Middle frontal gyrus (tissue), 1 donor: ENCODE data around the gene ARMC7.
A peak's percentile ranks its signal among the peaks of the same experiment; 100 is the strongest.
"Not testable (repeated sequence)": the region's sequence is repeated elsewhere in the genome, so short reads cannot be mapped to it uniquely, and the experiment has no call there.

Experiments used
- DNase-seq: peaks from one replicate; pipeline ENCODE4 v3.0.0-alpha.2; 2015; ENCODE audit warnings: low spot score; ENCODE audit errors: extremely low spot score

ARMC7 gene

GRCh38 chr17:75128694-75129505 is 19.1 kb downstream of the ARMC7 start:
- no peak for DNase-seq

DNA sequence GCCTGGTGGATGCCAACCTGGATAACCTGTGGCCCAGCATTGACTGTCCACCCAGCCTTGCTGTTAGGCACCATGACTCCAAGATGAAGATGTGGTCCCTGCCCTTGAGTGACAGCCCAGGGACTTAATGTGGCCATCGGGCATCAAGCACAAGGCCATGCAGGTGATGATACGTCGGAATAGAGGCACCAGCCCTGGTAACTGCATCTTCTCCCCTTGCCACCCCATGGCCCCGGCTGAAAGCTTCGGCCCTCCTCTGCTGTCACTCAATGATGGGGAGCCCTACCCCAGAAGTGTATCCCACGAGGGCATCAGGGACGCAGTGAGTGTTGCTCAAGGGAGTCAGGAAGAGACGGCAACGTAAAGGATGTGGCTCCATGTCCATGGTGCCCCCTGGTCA is 19.8 kb downstream of the ARMC7 start:
- no peak for DNase-seq

DNA sequence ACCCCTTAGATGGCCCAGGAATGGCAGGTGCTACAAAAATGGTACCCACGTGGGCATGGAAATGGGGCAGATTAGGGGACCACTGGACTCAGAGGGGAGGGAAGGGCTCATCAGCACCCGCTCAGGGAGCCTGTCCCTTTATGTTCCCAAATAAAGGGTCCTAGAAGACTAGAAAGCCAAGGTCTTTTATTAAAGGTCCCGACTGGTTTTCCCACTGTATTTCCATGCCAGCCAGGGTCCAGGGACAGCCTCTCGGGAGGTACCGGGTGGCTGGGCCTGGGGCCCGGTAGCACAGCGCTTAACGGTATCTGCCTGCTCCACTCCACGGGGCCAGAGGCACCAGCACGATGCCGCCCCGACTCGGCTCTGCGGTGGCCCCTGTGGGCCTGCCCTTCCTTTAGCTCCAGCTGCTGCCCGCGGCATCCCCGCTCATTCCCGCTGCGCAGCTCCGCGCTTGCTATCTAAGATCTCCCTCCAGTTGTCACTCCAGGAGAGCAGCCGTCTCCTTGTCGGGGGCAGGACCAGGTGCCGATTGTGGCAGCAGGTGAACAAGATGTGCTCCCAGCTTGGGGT is 20.4 kb downstream of the ARMC7 start:
- no peak for DNase-seq

DNA sequence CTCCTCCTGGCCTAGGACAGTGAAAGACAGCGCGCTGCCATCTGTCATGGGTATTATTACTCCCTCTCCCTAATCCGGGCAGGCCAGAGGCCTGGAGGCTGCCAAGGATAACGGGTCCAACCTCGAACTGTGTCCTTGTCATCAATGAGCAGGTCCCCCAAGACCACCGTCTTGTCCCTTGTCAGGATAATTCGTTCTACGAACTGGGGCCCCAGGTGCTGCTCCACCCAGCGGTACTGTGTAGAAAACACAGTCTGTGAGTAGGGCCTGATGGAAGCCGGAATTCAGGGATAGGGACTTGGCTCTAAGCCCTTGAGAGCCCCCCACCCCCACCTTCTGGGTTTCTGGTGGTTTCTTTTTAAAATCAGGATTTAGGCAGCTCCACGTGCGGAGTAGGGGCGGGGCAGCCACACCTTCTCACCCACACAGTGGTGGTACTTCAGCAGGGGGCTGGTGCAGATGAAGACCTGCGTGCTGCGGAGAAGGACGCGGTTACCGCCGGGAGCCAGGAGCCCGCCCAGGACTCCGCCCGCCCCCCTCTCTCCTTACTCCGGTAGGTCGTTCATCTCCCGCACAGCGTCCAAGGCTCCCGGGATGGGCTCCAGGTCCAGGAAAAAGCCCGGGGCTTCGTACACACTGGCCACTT is 21.0 kb downstream of the ARMC7 start:
- DNase-seq, result no peak

DNA sequence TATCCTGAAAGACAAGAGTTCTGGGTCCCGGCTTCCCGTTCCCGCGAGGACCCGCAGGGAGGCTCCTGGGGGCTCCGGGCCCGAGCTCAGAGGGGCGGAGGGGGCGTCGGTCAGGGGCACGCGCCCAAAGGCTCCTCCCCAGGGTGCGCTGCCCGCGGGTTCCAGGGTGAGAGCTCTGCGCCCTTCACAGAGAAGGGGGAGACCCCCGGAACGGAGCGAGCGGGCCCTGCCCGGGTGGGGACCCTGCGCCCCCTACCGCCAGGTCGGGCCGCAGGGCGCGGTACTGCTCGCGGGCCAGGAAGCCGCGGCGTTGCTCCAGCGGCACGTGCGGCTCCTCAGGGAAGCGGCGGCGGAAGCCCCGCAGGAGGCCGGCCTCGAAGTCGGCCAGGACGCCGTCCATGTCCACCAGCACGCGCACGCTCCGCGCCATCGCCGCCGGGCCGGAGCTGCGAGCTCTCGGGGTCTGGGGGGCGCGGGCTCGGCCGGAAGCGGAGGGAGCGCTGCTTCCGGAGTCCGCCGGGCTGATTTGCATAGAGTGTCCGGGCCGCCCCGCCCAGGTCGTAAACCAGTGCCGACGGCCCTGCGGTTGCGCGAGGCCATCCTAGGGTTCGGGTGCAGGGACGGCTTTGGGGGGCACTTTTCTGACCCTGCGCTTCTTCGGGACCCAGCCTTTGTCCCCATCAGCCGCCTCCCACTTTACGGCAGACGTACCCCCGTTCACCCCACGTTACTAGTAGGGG is 21.7 kb downstream of the ARMC7 start, which contains the start of gene NT5C:
Gene NT5C, minus strand, starts transcription at position 465 of the 740 bp plus-strand sequence. Its CDS starts 35 bp downstream, at position 430.
- peak; percentile 40 for DNase-seq

DNA sequence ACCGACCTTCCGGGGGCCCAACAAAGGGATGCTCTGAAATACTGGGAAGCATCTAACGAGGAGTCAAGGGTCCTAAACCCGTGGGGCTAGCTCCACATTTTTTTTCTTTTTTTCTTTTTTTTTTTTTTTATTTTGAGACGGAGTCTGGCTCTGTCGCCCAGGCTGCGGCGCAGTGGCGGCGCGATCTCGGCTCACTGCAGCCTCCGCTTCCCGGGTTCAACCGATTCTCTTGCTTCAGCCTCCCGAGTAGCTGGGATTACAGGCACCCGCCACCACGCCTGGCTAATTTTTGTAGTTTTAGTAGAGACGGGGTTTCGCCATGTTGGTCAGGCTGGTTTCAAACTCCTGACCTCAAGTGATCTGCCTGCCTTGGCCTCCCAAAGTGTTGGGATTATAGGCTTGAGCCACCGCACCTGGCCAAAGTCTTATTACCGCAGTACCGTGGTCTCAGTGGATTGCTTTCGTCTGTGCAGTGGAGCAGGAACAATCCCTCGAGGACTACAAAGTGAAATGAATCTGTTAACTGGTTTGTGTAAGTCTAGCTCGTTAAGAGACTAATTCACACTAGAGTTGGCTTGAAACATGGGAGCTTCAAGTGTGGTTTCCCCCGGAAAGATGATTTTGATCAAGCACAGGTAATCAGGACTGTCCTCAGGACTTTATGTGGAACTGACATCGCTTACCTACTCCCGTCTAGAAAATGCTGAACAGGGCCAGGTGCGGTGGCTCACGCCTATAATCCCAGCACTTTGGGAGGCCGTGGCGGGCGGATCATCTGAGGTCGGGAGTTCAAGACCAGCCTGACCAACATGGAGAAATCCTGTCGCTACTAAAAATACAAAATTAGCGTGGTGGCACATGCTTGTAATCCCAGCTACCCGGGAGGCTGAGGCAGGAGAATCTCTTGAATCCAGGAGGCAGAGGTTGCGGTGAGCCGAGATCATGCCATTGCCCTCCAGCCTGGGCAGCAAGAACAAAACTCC is 22.5 kb downstream of the ARMC7 start:
- DNase-seq, result not testable (repeated sequence)

DNA sequence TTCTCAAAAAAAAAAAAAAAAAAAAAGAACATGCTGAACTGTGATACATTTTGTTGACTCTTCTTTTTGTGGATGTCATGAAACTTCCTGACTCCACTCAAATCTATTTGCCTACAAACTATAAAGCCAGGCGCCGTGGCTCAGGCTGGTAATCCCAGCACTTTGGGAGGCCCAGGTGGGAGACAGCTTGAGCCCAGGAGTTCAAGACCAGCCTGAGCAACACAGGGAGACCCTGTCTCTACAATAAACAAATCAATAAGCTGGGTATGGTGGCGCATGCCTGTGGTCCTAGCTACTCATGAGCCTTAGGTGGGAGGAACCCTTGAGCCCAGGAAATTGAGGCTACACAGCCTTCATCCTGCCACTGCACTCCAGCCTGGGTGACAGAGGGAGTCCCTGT is 23.2 kb downstream of the ARMC7 start:
- no peak for DNase-seq

DNA sequence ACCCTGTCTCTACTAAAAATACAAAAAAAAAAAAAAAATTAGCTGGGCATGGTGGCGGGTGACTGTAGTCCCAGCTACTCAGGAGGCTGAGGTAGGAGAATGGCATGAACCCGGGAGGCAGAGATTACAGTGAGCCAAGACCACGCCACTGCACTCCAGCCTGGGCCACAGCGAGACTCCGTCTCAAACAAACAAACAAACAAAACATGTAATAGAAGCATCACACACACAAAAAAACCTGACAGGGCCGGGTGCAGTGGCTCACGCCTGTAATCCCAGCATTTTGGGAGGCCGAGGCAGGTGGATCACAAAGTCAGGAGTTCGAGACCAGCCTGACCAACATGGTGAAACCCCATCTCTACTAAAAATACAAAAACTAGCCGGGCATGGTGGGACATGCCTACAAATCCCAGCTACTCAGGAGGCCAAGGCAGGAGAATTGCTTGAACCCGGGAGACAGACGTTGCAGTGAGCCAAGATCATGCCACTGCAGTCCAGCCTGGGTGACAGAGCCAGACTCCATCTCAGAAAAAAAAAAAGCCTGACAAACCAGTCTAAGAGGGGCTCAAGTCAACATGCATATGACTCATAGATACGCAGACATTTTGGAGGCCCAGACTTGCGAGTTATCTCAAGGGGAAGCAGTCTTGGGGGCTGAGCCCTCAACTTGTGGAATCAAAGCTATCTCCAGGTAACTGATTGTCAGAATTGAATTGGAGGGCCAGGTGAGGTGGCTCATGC is 24.0 kb downstream of the ARMC7 start:
- DNase-seq, result not testable (repeated sequence)

DNA sequence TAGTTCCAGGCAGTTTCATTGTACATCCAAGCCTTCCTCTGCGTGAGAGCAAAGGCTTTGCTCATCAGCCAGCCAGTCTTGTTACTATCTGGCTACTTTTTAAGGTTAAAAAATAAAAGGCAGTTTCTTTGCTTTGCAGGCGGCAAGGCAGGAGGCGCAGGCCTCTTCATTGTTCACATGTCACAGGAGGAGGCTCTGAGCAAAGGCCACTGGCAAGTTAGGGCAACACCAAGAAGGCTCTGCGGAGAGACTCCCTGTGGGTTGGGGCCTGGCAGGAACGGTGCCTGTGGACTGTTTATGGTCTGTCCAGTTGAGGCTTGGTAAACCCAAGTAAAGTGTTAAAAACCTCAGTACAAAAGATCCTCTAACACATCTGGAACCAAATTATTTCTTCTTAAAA is 25.7 kb downstream of the ARMC7 start:
- no peak for DNase-seq

DNA sequence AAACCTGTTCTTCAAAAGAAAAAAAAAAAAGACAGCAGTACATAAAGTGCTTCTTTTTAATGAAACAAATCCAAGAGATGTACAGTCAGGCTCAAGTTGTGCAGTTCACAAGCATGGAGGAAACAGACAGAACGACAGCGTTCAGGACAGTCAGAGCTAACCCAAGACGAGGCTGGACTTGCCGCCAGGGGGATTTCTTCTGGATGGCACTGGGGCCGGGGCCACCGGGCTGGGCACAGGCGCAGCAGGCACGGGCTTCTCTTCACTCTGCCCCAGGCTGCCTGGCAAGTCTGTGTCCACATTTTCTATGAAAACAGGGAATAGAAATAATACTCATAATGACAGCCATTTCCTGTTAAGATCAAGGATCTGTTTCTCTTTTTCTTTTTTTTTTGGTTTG is 26.2 kb downstream of the ARMC7 start:
- no peak for DNase-seq

GRCh38 chr17:75137762-75138161 is 28.0 kb downstream of the ARMC7 start:
- DNase-seq, result not testable (repeated sequence)

- no peak for DNase-seq
Observed at GRCh38 chr17:75138519-75138918, 28.8 kb downstream of the ARMC7 start.

GRCh38 chr17:75142236-75142971 is 32.6 kb downstream of the ARMC7 start:
- DNase-seq, result no peak

- no peak for DNase-seq
Observed at GRCh38 chr17:75144816-75145512, 35.2 kb downstream of the ARMC7 start.

GRCh38 chr17:75146592-75146991 is 36.8 kb downstream of the ARMC7 start:
- no peak for DNase-seq

DNA sequence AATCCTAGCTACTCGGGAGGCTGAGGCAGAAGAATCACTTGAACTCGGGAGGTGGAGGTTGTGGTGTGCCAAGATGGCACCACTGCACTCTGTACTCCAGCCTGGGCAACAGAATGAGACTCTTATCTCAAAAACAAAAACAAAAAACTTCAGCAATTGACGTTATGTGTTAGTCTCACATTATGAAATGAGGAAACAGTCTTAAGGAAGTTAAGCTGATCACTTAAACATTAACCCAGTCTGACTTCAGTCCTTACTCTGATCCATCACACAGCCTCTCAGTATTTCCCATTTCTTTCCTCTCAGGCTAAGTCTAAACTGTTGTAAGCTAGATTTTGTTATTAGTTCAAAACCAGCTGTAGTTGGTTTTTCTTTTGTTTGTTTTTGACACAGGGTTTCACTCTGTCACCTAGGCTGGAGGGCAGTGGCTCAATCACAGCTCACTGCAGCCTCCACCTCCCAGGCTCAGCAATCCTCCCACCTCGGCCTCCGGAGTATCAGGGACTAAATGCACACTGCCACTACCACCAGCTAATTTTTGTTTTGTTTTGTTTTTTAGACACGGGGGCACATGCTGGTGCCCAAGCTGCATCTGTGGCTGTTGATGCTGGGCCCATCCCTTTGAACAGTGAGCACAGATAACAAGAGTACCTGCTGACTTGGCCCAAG is 38.2 kb downstream of the ARMC7 start:
- no peak for DNase-seq

GRCh38 chr17:75151930-75152329 is 42.2 kb downstream of the ARMC7 start:
- no peak for DNase-seq

- DNase-seq, result no peak
Observed at GRCh38 chr17:75152523-75152921, 42.8 kb downstream of the ARMC7 start.
